ENCODE results near the gene CKLF. TPM values are rescaled to one million over a fixed set of nuclear protein-coding genes. Genes with fewer than 3 reads are reported as not detected.

CKLF gene
- total RNA-seq, 4 donors from 2014 or later: 10.2 to 24.8 (median 17.5) TPM

DNA sequence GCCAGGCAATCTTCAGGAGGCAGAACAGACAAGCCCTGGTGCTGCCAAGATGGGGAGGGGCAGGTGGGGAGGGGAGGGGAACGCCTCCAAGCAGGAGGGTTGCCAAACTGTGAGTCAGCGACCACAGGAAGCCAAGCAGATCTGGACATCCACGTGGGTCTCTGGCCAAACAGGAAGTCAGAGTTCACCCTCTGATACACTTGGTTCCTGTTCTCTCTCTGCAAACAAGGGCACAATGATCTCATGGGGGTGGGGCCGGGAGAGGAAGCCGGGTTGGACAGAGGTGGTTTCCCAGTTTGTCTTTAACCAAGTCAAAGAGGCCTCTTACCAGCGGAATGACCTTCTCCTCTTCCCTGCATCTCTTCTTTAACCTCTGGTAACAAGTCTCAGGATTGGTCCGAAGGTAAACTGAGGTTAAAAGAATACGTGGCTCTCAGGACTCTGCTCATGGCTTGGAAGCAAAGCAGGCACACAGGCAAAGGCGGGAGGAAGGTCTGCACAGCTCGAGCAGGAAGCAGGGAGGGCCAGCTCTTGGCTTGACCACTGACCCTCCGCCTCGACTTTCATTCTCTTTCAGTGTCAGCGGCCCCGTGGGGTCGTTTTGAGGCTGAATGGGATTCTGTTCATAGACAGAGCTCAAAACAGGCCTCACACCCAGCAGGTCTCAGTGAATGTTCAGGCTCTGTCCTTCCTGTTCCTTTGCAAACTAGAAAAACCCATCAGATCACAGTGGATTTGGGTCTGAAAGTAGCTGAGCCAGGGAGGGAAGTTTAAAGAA is 35.4 kb upstream of the CKLF start:
- peak; percentile 97 to 99 for DNase-seq (ENCODE audit: low spot score in 2 of 2)
- intact Hi-C loops (cut with DNase I; ENCODE audit: low total_unique reads): no loop called here
- no peak overlapping the region for H3K4me3 ChIP-seq (ENCODE audit: low read depth, poor library complexity, severe bottlenecking)
- TF ChIP-seq, protein P1, sequence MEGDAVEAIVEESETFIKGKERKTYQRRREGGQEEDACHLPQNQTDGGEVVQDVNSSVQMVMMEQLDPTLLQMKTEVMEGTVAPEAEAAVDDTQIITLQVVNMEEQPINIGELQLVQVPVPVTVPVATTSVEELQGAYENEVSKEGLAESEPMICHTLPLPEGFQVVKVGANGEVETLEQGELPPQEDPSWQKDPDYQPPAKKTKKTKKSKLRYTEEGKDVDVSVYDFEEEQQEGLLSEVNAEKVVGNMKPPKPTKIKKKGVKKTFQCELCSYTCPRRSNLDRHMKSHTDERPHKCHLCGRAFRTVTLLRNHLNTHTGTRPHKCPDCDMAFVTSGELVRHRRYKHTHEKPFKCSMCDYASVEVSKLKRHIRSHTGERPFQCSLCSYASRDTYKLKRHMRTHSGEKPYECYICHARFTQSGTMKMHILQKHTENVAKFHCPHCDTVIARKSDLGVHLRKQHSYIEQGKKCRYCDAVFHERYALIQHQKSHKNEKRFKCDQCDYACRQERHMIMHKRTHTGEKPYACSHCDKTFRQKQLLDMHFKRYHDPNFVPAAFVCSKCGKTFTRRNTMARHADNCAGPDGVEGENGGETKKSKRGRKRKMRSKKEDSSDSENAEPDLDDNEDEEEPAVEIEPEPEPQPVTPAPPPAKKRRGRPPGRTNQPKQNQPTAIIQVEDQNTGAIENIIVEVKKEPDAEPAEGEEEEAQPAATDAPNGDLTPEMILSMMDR (IDR thresholded peaks at IDR 0.05): no peak
- no peak for TF ChIP-seq POLR2A (IDR thresholded peaks at IDR 0.05)
- 21 to 24% methylated on average over 14 to 15 of the region's 15 CpGs for WGBS, 2 donors

DNA sequence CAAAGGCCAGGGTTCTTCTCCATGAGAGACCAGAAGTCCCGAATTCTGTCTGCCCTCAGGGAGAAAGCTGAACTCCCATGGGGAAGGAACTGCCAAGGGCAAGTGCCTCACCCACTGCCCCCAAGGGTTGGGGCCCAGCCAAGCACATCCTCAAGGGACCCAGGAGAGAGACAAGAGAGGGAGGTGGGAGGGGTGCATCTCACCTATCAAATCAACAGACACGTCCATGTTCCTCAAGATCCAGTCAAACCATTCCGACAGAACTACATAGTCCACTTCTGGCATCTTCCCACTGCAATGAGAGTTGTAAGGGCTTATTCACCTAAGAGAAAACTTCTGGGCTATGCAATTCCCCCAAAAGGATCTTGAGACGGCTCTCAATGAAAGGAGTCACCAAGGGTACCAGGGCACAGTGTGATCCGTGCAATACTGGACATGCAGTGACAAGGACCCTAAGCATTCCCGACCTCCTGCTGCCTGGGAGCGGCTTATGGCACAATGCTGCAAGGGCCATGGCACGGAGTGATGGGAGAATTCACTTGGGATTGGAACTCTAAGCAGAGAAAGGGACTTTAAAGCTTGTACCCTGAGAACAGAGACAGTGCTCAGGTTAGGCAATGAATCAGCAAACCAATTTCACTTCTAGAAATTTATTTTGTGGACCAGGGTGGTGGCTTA is 34.7 kb upstream of the CKLF start:
- 73 to 75% methylated on average over 8 of the region's 8 CpGs for WGBS, 2 donors
- no peak overlapping the region for H3K4me3 ChIP-seq (ENCODE audit: low read depth, poor library complexity, severe bottlenecking)
- TF ChIP-seq, protein P1 (IDR thresholded peaks at IDR 0.05): no peak
- TF ChIP-seq POLR2A (IDR thresholded peaks at IDR 0.05): no peak
- intact Hi-C loops (cut with DNase I; ENCODE audit: low total_unique reads): no loop called here
- DNase-seq (ENCODE audit: low spot score in 2 of 2): peak in 1 of 2 donors; percentile 85

DNA sequence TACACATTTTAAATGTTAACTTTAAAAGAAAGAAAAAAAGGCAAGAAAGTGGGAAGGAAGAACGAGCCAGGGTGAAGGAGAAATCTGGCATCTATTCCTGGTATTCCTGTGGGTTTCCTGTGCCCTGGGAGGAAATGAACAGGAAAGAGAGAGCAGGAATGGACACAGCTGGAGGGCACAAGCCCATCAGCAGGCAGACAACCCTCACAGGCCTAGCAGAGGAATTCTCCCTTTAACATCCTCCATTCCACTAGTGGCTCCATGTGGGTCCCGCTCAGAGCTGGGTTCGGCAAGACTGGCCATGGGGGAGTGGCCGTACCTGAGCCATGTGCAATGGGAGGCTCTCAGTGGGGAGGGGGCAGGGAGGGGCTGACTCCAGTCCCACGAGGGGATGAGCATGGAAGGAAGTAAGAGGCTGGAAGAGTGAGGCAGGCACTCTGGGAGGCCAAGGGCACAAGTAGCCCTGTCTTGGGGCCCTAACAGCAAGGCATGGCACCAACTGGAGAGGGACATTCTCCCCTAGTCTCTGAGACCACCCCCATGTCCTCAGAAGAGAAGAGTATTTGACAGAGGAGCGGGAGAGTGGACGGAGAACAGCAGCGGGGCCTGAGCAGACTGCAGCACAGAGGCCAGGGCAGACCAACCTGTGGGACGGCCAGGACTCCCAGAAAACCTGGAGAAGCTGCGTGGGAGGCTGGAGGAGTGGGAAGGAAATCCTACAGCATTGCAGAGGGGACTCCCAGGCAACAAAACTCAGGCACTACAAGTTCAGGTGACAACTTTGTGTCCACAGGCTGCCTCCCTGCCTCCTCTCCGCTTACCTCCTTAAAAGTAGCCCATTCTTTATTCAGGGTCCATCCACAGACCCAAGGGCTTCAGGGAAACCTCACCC is 32.6 kb upstream of the CKLF start:
- intact Hi-C loops (cut with DNase I; ENCODE audit: low total_unique reads): no loop called here
- H3K4me3 ChIP-seq (ENCODE audit: low read depth, poor library complexity, severe bottlenecking): no peak overlapping the region
- DNase-seq (ENCODE audit: low spot score in 2 of 2): peak in 1 of 2 donors; percentile 78
- WGBS, 2 donors: 79 to 87% methylated on average over 11 of the region's 11 CpGs
- TF ChIP-seq, protein P1 (IDR thresholded peaks at IDR 0.05): no peak
- no peak for TF ChIP-seq POLR2A (IDR thresholded peaks at IDR 0.05)

DNA sequence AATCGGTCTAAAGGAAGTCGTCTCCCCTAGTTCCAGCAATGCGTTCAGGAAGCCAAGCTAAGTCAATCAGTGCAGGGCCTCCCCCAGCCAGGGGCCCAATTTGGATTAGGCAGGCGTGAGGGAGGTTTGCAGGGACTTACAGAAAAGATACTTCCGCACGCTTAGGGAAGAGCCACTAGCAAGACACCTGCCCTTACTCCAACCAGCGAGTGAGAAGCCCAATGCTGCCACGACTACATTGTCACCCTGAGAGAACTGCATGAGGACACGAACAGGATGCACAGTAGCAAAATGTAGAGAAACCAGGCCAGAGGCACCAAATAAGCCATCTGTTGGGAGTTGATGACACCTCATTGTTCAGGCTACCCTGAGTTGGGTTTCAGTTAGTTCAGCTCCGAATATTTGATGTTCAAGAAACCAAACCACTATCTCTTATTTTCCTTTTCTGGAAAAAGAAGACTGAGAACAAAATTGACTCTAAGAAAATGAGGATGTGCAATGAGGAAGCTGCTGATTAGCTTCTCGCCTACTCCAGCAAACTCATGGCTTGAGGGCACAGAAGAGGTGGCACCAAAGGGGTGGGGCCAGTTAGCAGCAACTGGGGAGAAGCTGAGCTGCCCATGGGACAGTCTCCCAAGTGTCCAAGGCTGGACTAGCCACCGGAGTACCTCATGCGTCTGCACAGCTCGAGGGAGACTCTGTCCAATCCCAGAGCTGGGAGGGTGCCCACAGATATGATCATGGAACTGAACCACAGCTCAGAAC is 31.8 kb upstream of the CKLF start:
- DNase-seq (ENCODE audit: low spot score in 2 of 2): peak; percentile 67 to 90
- 75% methylated on average over 14 of the region's 14 CpGs for WGBS, 2 donors
- intact Hi-C loops (cut with DNase I; ENCODE audit: low total_unique reads): no loop called here

More for the DNA sequence above, 31.8 kb upstream of the CKLF start:
- no peak for TF ChIP-seq POLR2A (IDR thresholded peaks at IDR 0.05)
- TF ChIP-seq, protein P1 (IDR thresholded peaks at IDR 0.05): no peak
- H3K4me3 ChIP-seq (ENCODE audit: low read depth, poor library complexity, severe bottlenecking): no peak overlapping the region

All from lower leg skin (tissue), 4 donors.